ENCODE data around the gene DAZAP1.

DNA sequence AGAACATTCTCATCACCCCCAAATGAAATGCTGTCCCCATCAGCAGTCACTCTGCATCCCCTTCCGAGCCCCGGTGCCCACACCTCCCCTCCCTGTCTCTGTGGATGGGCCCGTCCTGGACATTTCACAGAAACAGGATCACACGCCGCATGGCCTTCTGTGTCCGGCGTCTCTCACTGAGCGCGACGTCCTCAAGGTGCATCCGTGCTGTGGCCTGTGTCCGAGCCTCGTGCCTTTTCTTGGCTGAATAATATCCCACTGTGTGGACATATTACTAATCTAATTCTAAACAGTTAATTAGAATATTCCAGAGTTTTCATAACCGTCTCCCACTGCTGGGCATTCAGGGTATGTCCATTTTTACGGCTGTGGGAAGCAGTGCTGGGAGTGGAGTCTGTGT is 15.0 kb upstream of the DAZAP1 start:
- TF ChIP-seq CTCF (IDR thresholded peaks at IDR 0.05 in 4 of 5, conservative IDR thresholded peaks at IDR 0.05 in 1 of 5) = no peak
- no peak for TF ChIP-seq POLR2A (IDR thresholded peaks at IDR 0.05)

Measured in gastrocnemius medialis (tissue), 4 donors.